A549 (cell line): Measurements from ENCODE around the gene LARGE1. TPM values are rescaled to one million over a fixed set of nuclear protein-coding genes. Genes with fewer than 3 reads are reported as not detected.

Experiments
- ATAC-seq, 2 experiments: fragments of 200-7000 bp in 1 of 2; fragments of >200 bp in 1 of 2; cut with Nextera tagmentation in 1 of 2; cut with Tn5 transposase in 1 of 2; 3 replicates each; pipeline versions ENCODE4 v1.8.0 to v1.9.1; 2018 to 2020; ENCODE audit warnings: mild to moderate bottlenecking in 1 of 2, moderate library complexity in 1 of 2
- CTCF ChIA-PET: fragments of 300-600 bp; sonication (Branson Sonifier 250); formaldehyde crosslinking; extraction: SDS; loops from one replicate; lab custom pipeline; 2021; ENCODE audit warnings: antibody characterized with exemption, inconsistent platforms; lab: Yijun Ruan, JAX
- POLR2A ChIA-PET: fragments of 350-600 bp; formaldehyde crosslinking; extraction: SDS; loops from one replicate; lab custom pipeline; 2021; ENCODE audit warnings: antibody characterized with exemption, inconsistent platforms; lab: Yijun Ruan, JAX
- DNase-seq, 2 experiments: peaks; one replicate each; pipeline versions ENCODE4 v3.0.0 to v3.0.0-alpha.2; 2011 to 2016; ENCODE audit warnings: low read depth in 1 of 2, low spot score in 1 of 2
- FAIRE-seq: peaks from 2 replicates; lab custom pipeline; 2011; peaks lifted over from hg19 to GRCh38; lab: Jason Lieb, UNC
- H3K27ac ChIP-seq, 2 experiments: fragments of >200 bp; sonication (Bioruptor Twin); formaldehyde crosslinking; 3 replicates each; pipeline ENCODE4 v1.5.1; 2016 to 2017
- H3K4me1 ChIP-seq: fragments of >200 bp; sonication (Bioruptor Twin); formaldehyde crosslinking; 3 replicates; pipeline ENCODE4 v1.6.1; 2016
- H3K4me2 ChIP-seq: fragments of >200 bp; sonication (Bioruptor Twin); formaldehyde crosslinking; 3 replicates; pipeline ENCODE4 v1.6.1; 2016
- H3K4me3 ChIP-seq: fragments of >200 bp; sonication (Bioruptor Twin); formaldehyde crosslinking; 3 replicates; pipeline ENCODE4 v1.5.1; 2016
- H3K9me3 ChIP-seq: fragments of >200 bp; sonication (Bioruptor Twin); formaldehyde crosslinking; 3 replicates; pipeline ENCODE4 v1.6.1; 2016
- ATOH8 ChIP-seq: fragments of 250-450 bp; sonication (Bioruptor Pico); IDR thresholded peaks from 2 replicates; pipeline ENCODE4 v1.5.0; 2020; ENCODE audit warnings: low read depth, mild to moderate bottlenecking, moderate library complexity
- BCL3 ChIP-seq: fragments of >200 bp; sonication (Bioruptor Twin); formaldehyde crosslinking; IDR thresholded peaks from 3 replicates; pipeline ENCODE4 v1.6.1; 2016
- BHLHE40 ChIP-seq: IDR thresholded peaks from 2 replicates; pipeline ENCODE4 v1.6.1; 2012; ENCODE audit warnings: low read depth, low read length, inconsistent platforms
- CTCF ChIP-seq: fragments of >200 bp; sonication (Bioruptor Twin); formaldehyde crosslinking; IDR thresholded peaks from 3 replicates; pipeline ENCODE4 v1.5.1; 2016
- EHMT2 ChIP-seq: fragments of 200-600 bp; sonication (generic); IDR thresholded peaks from 2 replicates; pipeline ENCODE4 v1.6.1; 2016; ENCODE audit warnings: antibody characterized with exemption, low read depth, mild to moderate bottlenecking, moderate library complexity
- ELK1 ChIP-seq: fragments of 150-350 bp; IDR thresholded peaks from 2 replicates; pipeline ENCODE4 v1.6.1; 2014; ENCODE audit warnings: low read depth, mild to moderate bottlenecking, low read length
- EP300 ChIP-seq, 2 experiments: fragments of >200 bp; sonication (Bioruptor Twin); formaldehyde crosslinking; IDR thresholded peaks; 2 replicates in 1 of 2; 3 replicates in 1 of 2; pipeline ENCODE4 v1.6.1; 2016 to 2017
- FOSB ChIP-seq: fragments of 250-450 bp; sonication (Bioruptor Pico); IDR thresholded peaks from 2 replicates; pipeline ENCODE4 v1.5.0; 2020; ENCODE audit warnings: mild to moderate bottlenecking, moderate library complexity
- FOSL2 ChIP-seq, 2 experiments: fragments of 450-650 bp in 1 of 2; fragments of >200 bp in 1 of 2; sonication (Bioruptor Twin) in 1 of 2; formaldehyde crosslinking; IDR thresholded peaks; 2 replicates each; pipeline versions ENCODE4 v1.5.0 to v1.6.1; 2016 to 2020; ENCODE audit warnings: mild to moderate bottlenecking in 1 of 2, moderate library complexity in 1 of 2
- FOXS1 ChIP-seq: fragments of 250-450 bp; sonication (Bioruptor Pico); IDR thresholded peaks from 2 replicates; pipeline ENCODE4 v1.5.0; 2020; ENCODE audit warnings: mild to moderate bottlenecking, moderate library complexity
- HES2 ChIP-seq: fragments of >200 bp; sonication (Bioruptor Twin); formaldehyde crosslinking; IDR thresholded peaks from 2 replicates; pipeline ENCODE4 v1.6.1; 2016
- HOXB13 ChIP-seq: fragments of 250-450 bp; sonication (Bioruptor Pico); IDR thresholded peaks from 2 replicates; pipeline ENCODE4 v1.5.0; 2020; ENCODE audit warnings: low read depth, mild to moderate bottlenecking, moderate library complexity
- JUN ChIP-seq, 2 experiments: fragments of >200 bp; sonication (Bioruptor Twin); formaldehyde crosslinking; IDR thresholded peaks; 2 replicates in 1 of 2; 3 replicates in 1 of 2; pipeline ENCODE4 v1.6.1; 2016 to 2017
- KDM1A ChIP-seq: fragments of 200-600 bp; sonication (generic); IDR thresholded peaks from 2 replicates; pipeline ENCODE4 v1.6.1; 2016; ENCODE audit warnings: low read depth, mild to moderate bottlenecking
- KDM5A ChIP-seq: fragments of 200-600 bp; sonication (generic); IDR thresholded peaks from 2 replicates; pipeline ENCODE4 v1.6.1; 2016; ENCODE audit warnings: antibody characterized with exemption, mild to moderate bottlenecking
- MAFK ChIP-seq: fragments of 450-650 bp; IDR thresholded peaks from 2 replicates; pipeline ENCODE4 v1.6.1; 2014; ENCODE audit not compliant: partially characterized antibody
- MAX ChIP-seq: IDR thresholded peaks from 2 replicates; pipeline ENCODE4 v1.6.1; 2012
- NPAS2 ChIP-seq: fragments of 250-450 bp; sonication (Bioruptor Pico); IDR thresholded peaks from 2 replicates; pipeline ENCODE4 v1.8.0; 2022; ENCODE audit warnings: mild to moderate bottlenecking, moderate library complexity, borderline replicate concordance
- PBX3 ChIP-seq: IDR thresholded peaks from 2 replicates; pipeline ENCODE4 v1.6.1; 2012
- PHF8 ChIP-seq: fragments of 200-600 bp; sonication (generic); IDR thresholded peaks from 2 replicates; pipeline ENCODE4 v1.6.1; 2016; ENCODE audit warnings: low read depth, mild to moderate bottlenecking, antibody characterized with exemption, moderate library complexity, borderline replicate concordance
- POLR2A ChIP-seq: IDR thresholded peaks from 2 replicates; pipeline ENCODE4 v1.6.1; 2012; ENCODE audit warnings: mild to moderate bottlenecking, low read length
- RCOR1 ChIP-seq: fragments of 150-350 bp; IDR thresholded peaks from 2 replicates; pipeline ENCODE4 v1.6.1; 2014; ENCODE audit warnings: antibody characterized with exemption, low read length, low read depth
- RNF2 ChIP-seq: fragments of 200-600 bp; sonication (generic); IDR thresholded peaks from 2 replicates; pipeline ENCODE4 v1.6.1; 2016; ENCODE audit warnings: low read depth, mild to moderate bottlenecking, antibody characterized with exemption, moderate library complexity, borderline replicate concordance
- SMC3 ChIP-seq: fragments of >200 bp; sonication (Bioruptor Twin); formaldehyde crosslinking; IDR thresholded peaks from 3 replicates; pipeline ENCODE4 v1.6.1; 2018; ENCODE audit warnings: inconsistent platforms
- USF2 ChIP-seq: fragments of 450-650 bp; IDR thresholded peaks from 2 replicates; pipeline ENCODE4 v1.6.1; 2014; ENCODE audit warnings: antibody characterized with exemption
- ZC3H11A ChIP-seq: fragments of 450-650 bp; IDR thresholded peaks from 2 replicates; pipeline ENCODE4 v1.6.1; 2014; ENCODE audit warnings: antibody characterized with exemption, mild to moderate bottlenecking
- ZFP36 ChIP-seq: fragments of 450-650 bp; IDR thresholded peaks from 2 replicates; pipeline ENCODE4 v1.6.1; 2014; ENCODE audit warnings: borderline replicate concordance; ENCODE audit not compliant: partially characterized antibody
- ZNF302 ChIP-seq: fragments of 250-450 bp; sonication (Bioruptor Pico); IDR thresholded peaks from 2 replicates; pipeline ENCODE4 v1.9.0; 2021; ENCODE audit warnings: inconsistent platforms, mild to moderate bottlenecking, moderate library complexity
- WGBS: methylation state at CpG from one replicate; pipeline ENCODE4 v1.1.6; 2017; ENCODE audit errors: missing lambda C conversion rate; 5-methylcytosine and 5-hydroxymethylcytosine counted together
- polyA plus RNA-seq, 4 experiments: library from polyadenylated mRNA; depleted of rRNA in 3 of 4; stranded (reverse); fragments of >200 nt; fragmentation: RNase III in 1 of 4; extraction: RNeasy Plus Mini Kit Qiagen cat#74134 plus additional on column Dnase treatment in 1 of 4; gene quantifications; 2 replicates in 3 of 4; 3 replicates in 1 of 4; pipeline ENCODE4 v1.2.3, GENCODE V29; 2011 to 2017

The LARGE1 gene
- polyA plus RNA-seq, 2 of the 4 experiments (the other 2 are of a cell fraction), result 2.7 to 5.8 TPM

- Histone ChIP-seq H3K4me3 (no peak overlapping the region), H3K27ac (no peak overlapping the region)
- POLR2A ChIA-PET, result no interaction called here
- WGBS, result 70% methylated on average over 3 of the region's 3 CpGs
- ATAC-seq (no peak), FAIRE-seq (no peak), DNase-seq (no peak)
- CTCF ChIA-PET, result no interaction called here
- TF ChIP-seq ZNF302 (no peak), NPAS2 (CRISPR knock-in tag) (no peak), RNF2 (no peak), PBX3 (no peak), ATOH8 (CRISPR knock-in tag) (no peak), KDM5A (no peak), USF2 (no peak), MAFK (no peak), ZC3H11A (no peak)
- TF ChIP-seq, all 56 proteins: peak for 0
- H3K9me3 ChIP-seq, result no peaks in the 10 kb centered on the region
- H3K4me2 ChIP-seq, result no peak overlapping the region
- peaks cover 8% of the 10 kb centered on the region; the same call in 1 of the 3 replicates for H3K4me1 ChIP-seq
These were observed 53.8 kb downstream of the LARGE1 start for GRCh38 chr22:33866511-33866910.

GRCh38 chr22:33865996-33866395 is 54.3 kb downstream of the LARGE1 start:
- no peak for DNase-seq
- Histone ChIP-seq H3K4me2 (no peak overlapping the region), H3K4me1 (peaks cover 8% of the 10 kb centered on the region; the same call in 1 of the 3 replicates), H3K9me3 (no peaks in the 10 kb centered on the region), H3K4me3 (no peak overlapping the region), H3K27ac (no peak overlapping the region)
- 100% methylated on average over 1 of the region's 1 CpG for WGBS
- ChIA-PET POLR2A (no interaction called here), CTCF (no interaction called here)
- ATAC-seq, result no peak
- TF ChIP-seq HOXB13 (CRISPR knock-in tag), result no peak
- TF ChIP-seq ELK1, result no peak
- no peak for TF ChIP-seq HES2
- TF ChIP-seq ZFP36, result no peak
- no peak for TF ChIP-seq ZC3H11A
- no peak for TF ChIP-seq EHMT2
- TF ChIP-seq JUN (IDR thresholded peaks at IDR 0.05), result no peak
- TF ChIP-seq MAX, result no peak
- TF ChIP-seq POLR2A, result no peak
- no peak for TF ChIP-seq SMC3
- TF ChIP-seq FOSB, result no peak
- no peak for TF ChIP-seq KDM1A
- FAIRE-seq, result no peak

GRCh38 chr22:33865248-33865647 is 55.0 kb downstream of the LARGE1 start:
- no peak for DNase-seq
- Histone ChIP-seq H3K9me3 (no peaks in the 10 kb centered on the region), H3K4me2 (no peak overlapping the region), H3K4me3 (no peak overlapping the region), H3K27ac (no peak overlapping the region), H3K4me1 (peaks cover 8% of the 10 kb centered on the region; the same call in 1 of the 3 replicates)
- 41% methylated on average over 5 of the region's 5 CpGs for WGBS
- ATAC-seq, result no peak
- no peak for FAIRE-seq
- ChIA-PET POLR2A (no interaction called here), CTCF (no interaction called here)
- no peak for TF ChIP-seq ZFP36
- TF ChIP-seq FOSL2 (IDR thresholded peaks at IDR 0.05), result no peak
- TF ChIP-seq FOSL2 (CRISPR knock-in tag; IDR thresholded peaks at IDR 0.05), result no peak
- TF ChIP-seq PHF8, result no peak
- no peak for TF ChIP-seq FOXS1
- no peak for TF ChIP-seq NPAS2 (CRISPR knock-in tag)
- TF ChIP-seq BHLHE40, result no peak
- no peak for TF ChIP-seq EP300 (IDR thresholded peaks at IDR 0.05)
- TF ChIP-seq CTCF, result no peak
- TF ChIP-seq BCL3, result no peak
- TF ChIP-seq RCOR1, result no peak
- TF ChIP-seq HOXB13 (CRISPR knock-in tag), result no peak
- TF ChIP-seq MAFK, result no peak
